PC-9 (cell line): ENCODE measurements around the gene RASD2.

Experiments used
- EZH2 ChIP-seq: fragments of 200-600 bp; sonication (generic); IDR thresholded peaks from 2 replicates; pipeline ENCODE4 v1.8.0; 2017; ENCODE audit warnings: antibody characterized with exemption, low read depth
- TF ChIP-seq, protein P1 (sequence below): fragments of 200-600 bp; sonication (generic); conservative IDR thresholded peaks from 2 replicates; pipeline ENCODE4 v1.6.1; 2017; ENCODE audit warnings: mixed run types, antibody characterized with exemption, mild to moderate bottlenecking, moderate library complexity

DNA sequence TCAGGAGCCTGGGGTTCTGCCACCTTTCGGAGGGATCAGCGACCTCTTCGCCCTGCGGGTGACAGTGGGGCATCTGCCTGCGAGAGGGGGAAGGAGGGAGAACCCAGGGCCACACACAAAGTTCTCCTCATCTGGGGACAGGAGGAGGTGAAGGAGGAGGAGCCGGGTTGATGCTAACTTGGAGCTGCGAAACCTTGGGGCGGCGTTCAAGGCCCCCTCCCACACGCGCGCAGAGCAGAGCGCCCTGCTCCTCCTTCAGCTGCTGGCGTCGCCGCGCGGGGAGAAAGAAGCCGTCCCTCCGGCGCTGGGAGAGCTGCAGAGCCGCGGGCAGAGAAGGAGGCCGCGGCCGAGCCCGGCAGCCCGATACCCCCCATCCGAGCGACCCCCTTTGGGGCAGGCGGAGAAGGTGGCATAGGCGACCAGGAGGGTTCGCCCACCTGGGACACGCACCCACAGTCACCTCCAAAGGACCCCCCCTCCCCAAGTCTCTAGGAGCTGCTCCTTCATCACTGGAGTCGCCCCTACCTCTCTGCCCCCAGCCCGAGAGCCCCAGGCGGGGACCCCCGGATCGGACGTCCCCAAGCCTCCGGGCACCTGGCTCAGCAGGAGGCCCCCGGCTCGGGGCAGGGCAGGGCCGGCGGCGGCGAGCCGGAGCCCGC, at the start of gene RASD2:
- TF ChIP-seq EZH2, result no peak
- TF ChIP-seq, protein P1, sequence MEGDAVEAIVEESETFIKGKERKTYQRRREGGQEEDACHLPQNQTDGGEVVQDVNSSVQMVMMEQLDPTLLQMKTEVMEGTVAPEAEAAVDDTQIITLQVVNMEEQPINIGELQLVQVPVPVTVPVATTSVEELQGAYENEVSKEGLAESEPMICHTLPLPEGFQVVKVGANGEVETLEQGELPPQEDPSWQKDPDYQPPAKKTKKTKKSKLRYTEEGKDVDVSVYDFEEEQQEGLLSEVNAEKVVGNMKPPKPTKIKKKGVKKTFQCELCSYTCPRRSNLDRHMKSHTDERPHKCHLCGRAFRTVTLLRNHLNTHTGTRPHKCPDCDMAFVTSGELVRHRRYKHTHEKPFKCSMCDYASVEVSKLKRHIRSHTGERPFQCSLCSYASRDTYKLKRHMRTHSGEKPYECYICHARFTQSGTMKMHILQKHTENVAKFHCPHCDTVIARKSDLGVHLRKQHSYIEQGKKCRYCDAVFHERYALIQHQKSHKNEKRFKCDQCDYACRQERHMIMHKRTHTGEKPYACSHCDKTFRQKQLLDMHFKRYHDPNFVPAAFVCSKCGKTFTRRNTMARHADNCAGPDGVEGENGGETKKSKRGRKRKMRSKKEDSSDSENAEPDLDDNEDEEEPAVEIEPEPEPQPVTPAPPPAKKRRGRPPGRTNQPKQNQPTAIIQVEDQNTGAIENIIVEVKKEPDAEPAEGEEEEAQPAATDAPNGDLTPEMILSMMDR, result no peak; the same call in 1 of the 2 replicates
